GM12892 (cell line): ENCODE measurements around the gene TVP23A.

Experiments
- POLR2A ChIP-seq: IDR thresholded peaks from 2 replicates; pipeline ENCODE4 v1.6.1; 2011; ENCODE audit warnings: low read depth, low read length, control low read depth
- POLR2AphosphoS5 ChIP-seq: IDR thresholded peaks from 2 replicates; pipeline ENCODE4 v1.6.1; 2011; ENCODE audit warnings: low read depth, low read length, control low read depth

- no peak for TF ChIP-seq POLR2AphosphoS5
- TF ChIP-seq POLR2A = no peak
Observed at GRCh38 chr16:10729104-10730048, 89.2 kb downstream of the TVP23A start.
